Muscle layer of colon (tissue), 2 donors: ENCODE data around the gene KAT6B.
"Not testable (repeated sequence)": the region's sequence is repeated elsewhere in the genome, so short reads cannot be mapped to it uniquely, and the experiment has no call there.

Experiments used
- H3K27ac ChIP-seq: one replicate; pipeline ENCODE4 v1.7.0; 2013; ENCODE audit warnings: low read depth, mild to moderate bottlenecking, low read length, moderate library complexity
- H3K27me3 ChIP-seq, 2 donors: one replicate each; pipeline ENCODE4 v1.7.0; 2013; ENCODE audit warnings: low read length in 2 of 2, mild to moderate bottlenecking in 2 of 2; ENCODE audit not compliant: insufficient read depth in 2 of 2, control insufficient read depth in 1 of 2
- H3K36me3 ChIP-seq: one replicate; pipeline ENCODE4 v1.7.0; 2013; ENCODE audit warnings: mild to moderate bottlenecking, low read length; ENCODE audit not compliant: insufficient read depth
- H3K4me1 ChIP-seq: one replicate; pipeline ENCODE4 v1.7.0; 2013; ENCODE audit warnings: mild to moderate bottlenecking, low read length; ENCODE audit not compliant: insufficient read depth
- H3K4me3 ChIP-seq, 2 donors: one replicate each; pipeline ENCODE4 v1.7.0; 2013; ENCODE audit warnings: low read length in 2 of 2, low read depth in 1 of 2, mild to moderate bottlenecking in 1 of 2, moderate library complexity in 1 of 2
- H3K9ac ChIP-seq: one replicate; pipeline ENCODE4 v1.7.0; 2013; ENCODE audit warnings: low read length
- H3K9me3 ChIP-seq: one replicate; pipeline ENCODE4 v1.7.0; 2013; ENCODE audit warnings: mild to moderate bottlenecking, low read length
- donor health status: abdominal sarcoma.
- donor health status: Adenocarcinoma of cecum.

Gene KAT6B

DNA sequence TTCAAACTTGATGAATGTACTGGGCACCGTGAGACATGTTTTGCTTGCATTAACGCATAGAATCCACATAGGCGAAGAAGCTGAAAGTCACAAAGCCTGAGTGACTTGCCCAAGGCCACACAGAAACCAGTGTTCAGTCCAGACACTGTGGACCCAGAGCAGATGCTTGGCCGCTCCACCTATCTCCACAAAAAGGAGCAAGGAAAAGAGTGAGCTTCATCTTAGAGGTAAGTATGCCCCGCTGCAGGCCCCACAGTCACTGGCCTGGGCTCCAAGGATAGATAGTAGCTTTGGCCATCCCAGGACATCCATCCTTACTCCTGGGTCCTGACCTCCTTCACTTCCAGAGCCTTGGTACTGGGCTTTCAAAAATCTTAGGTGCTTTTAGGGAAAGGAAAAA lies 224.9 kb downstream of the KAT6B start:
- Histone ChIP-seq H3K27ac (no peak overlapping the region), H3K4me3 (no peak overlapping the region)

GRCh38 chr10:75055896-75056406 lies 229.6 kb downstream of the KAT6B start:
- not testable (repeated sequence) for H3K27me3 ChIP-seq, H3K4me3 ChIP-seq, H3K9me3 ChIP-seq, H3K27ac ChIP-seq, H3K36me3 ChIP-seq, H3K4me1 ChIP-seq, H3K9ac ChIP-seq

More for the DNA sequence above, 224.9 kb downstream of the KAT6B start:
- H3K9me3 ChIP-seq, result no peaks in the 10 kb centered on the region
- no peaks in the 10 kb centered on the region for H3K4me1 ChIP-seq
- H3K9ac ChIP-seq, result no peak overlapping the region
- no peaks in the 10 kb centered on the region for H3K36me3 ChIP-seq
- H3K27me3 ChIP-seq, result no peaks in the 10 kb centered on the region

GRCh38 chr10:75057680-75058079 lies 231.3 kb downstream of the KAT6B start:
- Histone ChIP-seq H3K4me3 (no peak overlapping the region), H3K9me3 (no peaks in the 10 kb centered on the region), H3K27me3 (no peaks in the 10 kb centered on the region), H3K9ac (no peak overlapping the region), H3K27ac (no peak overlapping the region), H3K4me1 (no peaks in the 10 kb centered on the region), H3K36me3 (no peaks in the 10 kb centered on the region)

- Histone ChIP-seq H3K27me3 (no peaks in the 10 kb centered on the region), H3K9me3 (no peaks in the 10 kb centered on the region), H3K4me3 (no peak overlapping the region), H3K9ac (no peak overlapping the region), H3K27ac (no peak overlapping the region), H3K4me1 (no peaks in the 10 kb centered on the region), H3K36me3 (no peaks in the 10 kb centered on the region)
These were observed 231.8 kb downstream of the KAT6B start for GRCh38 chr10:75058161-75058560.

- Histone ChIP-seq H3K9me3 (no peaks in the 10 kb centered on the region), H3K4me3 (no peak overlapping the region), H3K36me3 (no peaks in the 10 kb centered on the region), H3K9ac (no peak overlapping the region), H3K27me3 (no peaks in the 10 kb centered on the region), H3K27ac (no peak overlapping the region), H3K4me1 (no peaks in the 10 kb centered on the region)
These were observed 235.5 kb downstream of the KAT6B start for GRCh38 chr10:75061709-75062505.

- no peaks in the 10 kb centered on the region for H3K4me1 ChIP-seq
- H3K9me3 ChIP-seq, result no peaks in the 10 kb centered on the region
- H3K27me3 ChIP-seq, result no peaks in the 10 kb centered on the region
- no peak overlapping the region for H3K27ac ChIP-seq
- no peaks in the 10 kb centered on the region for H3K36me3 ChIP-seq
- H3K9ac ChIP-seq, result no peak overlapping the region
- H3K4me3 ChIP-seq, result no peak overlapping the region
These were observed 236.3 kb downstream of the KAT6B start for GRCh38 chr10:75062506-75063299.

DNA sequence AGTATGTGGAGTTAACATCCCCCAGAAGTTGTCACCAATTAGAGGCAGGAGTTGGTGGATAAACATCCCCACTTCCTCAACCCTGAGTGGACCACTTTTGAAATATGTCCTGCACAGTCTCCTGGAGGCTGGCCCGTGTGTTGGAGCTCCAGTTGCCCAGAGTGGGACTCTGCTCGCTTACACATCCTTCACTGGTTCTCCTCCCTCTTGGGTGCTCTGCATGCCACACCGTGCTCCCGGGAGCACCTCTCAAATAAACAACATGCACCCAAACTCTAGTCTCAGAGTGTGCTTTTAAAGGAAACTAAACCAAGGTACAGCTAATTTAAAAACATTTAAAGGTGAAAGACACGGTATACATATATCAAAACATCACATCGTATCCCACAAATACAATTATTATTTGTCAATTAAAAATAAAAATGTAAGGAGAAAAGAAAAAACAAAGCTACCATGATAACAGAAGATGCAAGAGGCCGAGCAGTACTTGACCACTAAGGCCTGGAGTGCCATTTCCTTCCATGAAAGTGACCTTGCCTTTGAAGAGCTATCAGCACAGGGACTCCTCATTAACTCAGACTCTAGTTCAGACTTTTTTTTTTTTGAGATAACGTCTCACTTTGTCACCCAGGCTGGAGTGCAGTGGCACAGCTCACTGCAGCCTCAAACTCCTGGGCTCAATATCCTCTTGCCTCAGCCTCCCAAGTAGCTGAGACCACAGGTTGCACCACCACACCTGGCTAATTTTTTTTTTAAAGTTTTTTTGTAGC lies 237.2 kb downstream of the KAT6B start:
- H3K36me3 ChIP-seq, result no peaks in the 10 kb centered on the region
- H3K9me3 ChIP-seq, result no peaks in the 10 kb centered on the region
- no peak overlapping the region for H3K27ac ChIP-seq
- no peaks in the 10 kb centered on the region for H3K27me3 ChIP-seq
- H3K4me3 ChIP-seq, result no peak overlapping the region
- H3K4me1 ChIP-seq, result no peaks in the 10 kb centered on the region
- no peak overlapping the region for H3K9ac ChIP-seq

DNA sequence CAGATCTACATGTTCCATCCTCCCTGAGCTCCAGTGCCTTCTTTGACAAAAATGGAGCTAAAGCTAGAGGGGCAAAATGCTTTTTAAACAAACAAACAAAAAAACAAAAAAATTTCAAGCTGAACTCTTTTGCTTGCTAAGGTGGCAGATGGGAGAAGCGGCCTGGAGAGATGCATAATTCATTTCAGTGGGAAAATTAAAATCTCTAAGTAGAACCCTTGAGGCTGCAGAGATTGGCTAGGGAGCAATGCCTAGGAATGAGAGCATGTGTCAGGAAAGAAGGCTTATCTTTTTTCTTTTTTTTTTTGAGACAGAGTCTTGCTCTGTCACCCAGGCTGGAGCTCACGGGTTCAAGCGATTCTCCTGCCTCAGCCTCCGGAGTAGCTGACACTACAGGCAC lies 238.7 kb downstream of the KAT6B start:
- Histone ChIP-seq H3K36me3 (no peaks in the 10 kb centered on the region), H3K27me3 (no peaks in the 10 kb centered on the region), H3K9ac (no peak overlapping the region), H3K27ac (no peak overlapping the region), H3K9me3 (no peaks in the 10 kb centered on the region), H3K4me3 (no peak overlapping the region), H3K4me1 (no peaks in the 10 kb centered on the region)

GRCh38 chr10:75066271-75066670 lies 239.9 kb downstream of the KAT6B start:
- H3K27me3 ChIP-seq, result no peaks in the 10 kb centered on the region
- H3K9ac ChIP-seq, result no peak overlapping the region
- H3K9me3 ChIP-seq, result no peaks in the 10 kb centered on the region
- H3K36me3 ChIP-seq, result no peaks in the 10 kb centered on the region
- no peak overlapping the region for H3K27ac ChIP-seq
- no peak overlapping the region for H3K4me3 ChIP-seq
- no peaks in the 10 kb centered on the region for H3K4me1 ChIP-seq

DNA sequence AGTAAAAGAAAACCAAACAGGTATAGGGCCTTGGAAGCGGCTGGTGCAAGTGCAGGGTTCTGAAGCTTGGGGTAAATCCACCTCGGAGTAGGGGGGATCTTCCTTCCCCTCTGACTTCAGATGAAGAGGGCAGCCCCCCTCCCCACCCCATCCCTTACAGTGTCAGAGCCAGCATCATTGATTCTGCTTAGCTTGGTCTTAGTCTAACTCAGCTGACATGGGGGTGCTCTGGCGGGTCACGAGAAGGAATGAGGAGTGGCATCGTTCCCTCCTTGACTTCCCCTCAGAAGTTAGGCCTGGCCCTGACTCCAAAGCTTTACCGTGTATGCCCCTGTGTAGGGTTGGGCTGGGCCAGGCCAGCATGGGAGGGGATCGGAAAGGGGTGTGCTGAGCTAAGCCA lies 240.9 kb downstream of the KAT6B start:
- Histone ChIP-seq H3K9ac (no peak overlapping the region), H3K4me1 (no peaks in the 10 kb centered on the region), H3K27me3 (no peaks in the 10 kb centered on the region), H3K27ac (no peak overlapping the region), H3K9me3 (no peaks in the 10 kb centered on the region), H3K36me3 (no peaks in the 10 kb centered on the region), H3K4me3 (no peak overlapping the region)

- no peak overlapping the region for H3K4me3 ChIP-seq
- H3K9ac ChIP-seq, result no peak overlapping the region
- H3K9me3 ChIP-seq, result no peaks in the 10 kb centered on the region
- no peaks in the 10 kb centered on the region for H3K27me3 ChIP-seq
- H3K36me3 ChIP-seq, result no peaks in the 10 kb centered on the region
- no peaks in the 10 kb centered on the region for H3K4me1 ChIP-seq
- H3K27ac ChIP-seq, result no peak overlapping the region
These were observed 242.1 kb downstream of the KAT6B start for GRCh38 chr10:75068523-75068922.
